COLO829 (cell line): ENCODE data around the gene N4BP2.

Experiments
- DNase-seq: peaks from one replicate; pipeline ENCODE4 v3.0.0; 2012; ENCODE audit warnings: low spot score

The N4BP2 gene

DNA sequence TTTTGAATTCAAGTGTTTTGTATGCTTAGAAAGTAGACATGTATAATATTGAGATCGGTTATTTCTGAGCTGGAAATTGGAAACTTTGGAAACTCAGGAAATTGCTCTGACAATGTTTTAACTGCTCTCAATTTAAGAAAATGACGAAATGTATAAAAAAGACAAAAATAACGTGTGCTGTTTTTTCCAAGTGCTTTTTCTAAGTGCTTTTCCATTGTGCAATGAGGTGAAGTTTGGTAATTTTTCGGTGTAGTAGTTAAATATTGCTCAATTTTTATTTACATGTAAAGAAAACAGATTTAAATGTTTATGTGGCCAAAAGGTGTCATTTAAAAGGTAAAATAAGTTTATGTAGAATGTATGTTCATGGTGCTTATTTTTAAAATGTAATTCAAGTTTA is 100.8 kb downstream of the N4BP2 start:
- DNase-seq, result no peak

DNA sequence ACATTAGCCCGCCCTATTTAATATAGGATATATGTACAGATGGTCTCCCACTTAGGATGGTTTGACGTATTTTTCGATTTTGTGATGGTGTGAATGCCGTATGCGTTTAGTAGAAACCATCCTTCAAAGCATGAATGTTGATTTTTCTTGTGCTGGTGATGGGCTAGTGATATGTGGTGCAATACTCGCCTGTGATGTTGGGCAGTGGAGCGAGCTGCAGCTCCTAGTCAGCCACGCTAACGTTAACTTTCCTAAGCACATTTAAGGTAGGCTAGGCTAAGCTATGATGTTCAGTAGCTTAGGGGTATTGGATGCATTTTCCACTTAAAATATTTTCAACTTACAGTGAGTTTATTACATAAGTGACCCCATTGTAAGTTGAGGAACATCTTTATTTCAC is 103.6 kb downstream of the N4BP2 start:
- no peak for DNase-seq

DNA sequence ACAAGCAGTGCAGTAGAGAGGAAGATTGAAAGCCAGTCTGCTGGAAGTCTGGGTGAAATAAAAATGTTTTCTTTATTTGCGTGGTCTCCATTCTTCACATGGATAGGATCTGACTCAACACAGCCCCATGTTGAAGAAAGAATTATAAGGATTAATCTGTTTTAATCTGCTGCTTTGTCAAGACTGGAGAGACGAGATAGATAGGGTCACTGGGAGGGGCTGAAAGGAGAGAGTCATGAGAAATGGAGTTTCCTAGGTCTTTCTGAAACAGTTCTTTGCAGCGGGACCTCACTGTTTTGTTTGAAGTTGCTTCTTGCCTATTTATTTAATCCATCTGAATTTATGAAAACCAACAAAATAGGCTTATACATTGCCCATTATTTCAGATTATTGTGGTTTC is 107.8 kb downstream of the N4BP2 start:
- no peak for DNase-seq

DNA sequence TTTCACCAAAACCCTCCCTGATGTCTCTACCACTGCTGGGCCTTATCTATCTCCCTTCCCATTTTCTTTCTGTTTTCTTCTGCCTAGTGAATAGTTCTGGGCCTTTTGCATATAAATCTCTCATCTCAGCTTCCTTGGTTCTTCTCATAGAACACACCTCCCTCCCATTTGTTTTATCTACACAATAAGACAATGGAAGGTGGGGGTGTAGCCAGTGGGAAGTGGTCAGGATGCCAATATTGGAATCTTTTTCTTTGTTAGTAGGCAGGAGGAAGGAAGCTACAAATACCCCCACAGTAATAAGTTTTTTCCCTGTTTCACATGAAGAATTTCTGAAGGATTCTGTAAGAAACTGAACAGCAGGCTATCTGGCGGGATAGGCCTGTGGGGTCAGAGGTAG is 109.3 kb downstream of the N4BP2 start:
- DNase-seq, result no peak

DNA sequence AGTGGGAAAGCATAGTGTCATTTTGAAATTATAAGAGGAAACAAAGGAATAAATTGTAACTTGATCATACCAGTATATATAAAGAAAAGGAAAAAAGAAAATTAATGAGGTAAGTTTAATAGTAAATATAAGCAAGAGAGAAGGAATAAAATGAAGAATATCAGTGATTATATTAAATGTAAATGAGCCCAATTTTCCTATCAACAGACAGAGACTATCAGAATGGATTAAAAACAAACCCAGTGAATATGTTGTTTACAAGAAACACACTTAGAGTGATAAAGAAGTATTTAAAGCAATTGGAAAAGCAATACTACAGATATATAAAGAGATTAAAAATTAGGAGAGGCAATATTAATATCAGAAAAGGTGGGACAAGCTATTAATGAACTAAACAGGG is 111.4 kb downstream of the N4BP2 start:
- no peak for DNase-seq

DNA sequence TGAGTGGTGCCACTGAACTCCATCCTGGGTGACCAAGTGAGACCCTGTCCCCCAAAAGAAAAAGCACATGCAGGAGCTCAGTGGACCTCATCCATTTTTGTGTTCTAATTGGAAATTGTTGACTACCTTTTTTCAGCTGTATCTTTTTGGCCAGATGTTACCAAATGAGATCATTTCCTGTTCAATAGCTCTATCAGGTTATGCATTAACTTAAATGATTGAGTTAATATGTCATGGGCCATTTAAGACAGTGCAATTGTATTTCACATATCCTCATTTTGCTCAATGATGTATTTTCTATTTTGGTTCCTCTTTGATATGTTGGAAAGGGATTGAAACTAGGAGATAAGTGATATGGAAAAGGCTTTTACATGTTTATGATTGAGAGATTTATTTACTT is 113.9 kb downstream of the N4BP2 start:
- no peak for DNase-seq

DNA sequence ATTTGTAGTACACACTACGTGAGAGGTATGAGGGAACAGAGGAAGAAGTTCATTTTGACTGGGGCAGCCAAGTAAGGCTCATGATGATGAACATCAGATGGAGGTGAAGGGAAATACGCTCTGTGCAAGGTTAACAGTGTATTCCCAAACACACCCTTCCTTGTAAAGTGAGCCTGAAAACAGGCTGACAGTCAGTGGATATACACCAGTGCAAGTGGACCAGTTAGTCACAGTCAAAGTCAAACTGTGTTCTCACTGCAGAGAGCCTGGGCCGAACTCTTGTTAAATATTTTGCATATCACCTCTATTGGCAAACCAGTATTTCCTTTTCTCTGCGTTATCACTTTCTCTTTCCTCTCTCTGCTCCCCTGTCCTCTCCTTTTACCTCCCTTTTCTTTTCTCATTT is 116.8 kb downstream of the N4BP2 start:
- no peak for DNase-seq

DNA sequence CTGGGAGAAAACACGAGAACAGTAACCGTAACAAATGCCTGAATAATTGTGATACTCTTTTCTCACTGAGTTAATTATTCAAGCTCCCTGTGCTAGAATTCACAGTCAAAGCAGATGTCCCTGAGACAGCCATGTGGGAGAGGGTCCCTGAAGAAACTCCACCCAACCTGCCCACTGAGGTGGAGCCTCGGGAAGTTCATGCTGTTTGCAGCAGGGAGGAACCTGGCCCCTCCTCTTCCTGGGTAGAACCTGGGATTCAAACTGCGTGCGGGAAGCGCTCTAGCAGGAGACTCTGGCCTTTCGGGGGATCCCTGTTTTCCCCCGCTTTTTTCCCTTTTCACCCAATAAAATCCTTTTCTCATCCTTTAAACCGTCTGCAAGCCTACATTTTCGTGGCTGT is 120.0 kb downstream of the N4BP2 start:
- no peak for DNase-seq

DNA sequence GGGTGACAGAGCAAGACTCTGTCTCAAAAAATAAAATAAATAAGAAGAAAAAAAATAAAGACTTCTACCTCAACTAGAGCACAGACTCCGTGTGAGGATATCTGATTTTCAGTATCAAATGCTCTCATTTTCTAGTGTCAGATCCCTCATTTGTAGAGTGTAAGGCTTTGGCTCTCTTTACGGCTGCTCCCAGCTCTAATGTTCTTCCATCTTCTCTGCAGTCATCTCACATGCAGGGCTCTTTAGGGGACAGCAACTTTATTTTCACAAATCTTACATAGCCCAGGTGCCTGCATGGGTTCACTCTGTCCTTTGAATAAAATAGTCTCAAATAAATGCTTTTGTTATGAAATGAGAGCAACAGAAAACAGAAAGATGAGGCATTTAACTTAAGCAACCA is 120.9 kb downstream of the N4BP2 start:
- DNase-seq, result no peak

DNA sequence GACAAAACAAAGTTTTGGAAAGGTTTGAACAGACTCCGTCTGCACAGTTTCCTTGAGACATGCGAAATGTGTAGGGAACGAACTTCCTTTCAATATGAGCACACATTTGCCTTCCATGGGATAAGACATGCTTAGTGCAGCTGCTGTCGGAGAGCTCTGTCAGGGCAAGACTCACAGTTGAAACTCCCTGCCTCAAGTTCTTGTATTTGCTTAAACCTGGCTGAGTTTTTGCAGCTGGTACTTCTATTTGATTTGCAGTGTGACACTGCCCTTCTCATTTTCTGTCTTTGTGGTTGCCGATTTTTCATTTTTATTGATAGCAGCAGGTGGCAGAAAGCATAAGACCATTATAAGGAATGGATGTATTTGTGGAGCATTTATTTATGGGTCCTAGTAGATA is 122.0 kb downstream of the N4BP2 start:
- DNase-seq, result no peak

DNA sequence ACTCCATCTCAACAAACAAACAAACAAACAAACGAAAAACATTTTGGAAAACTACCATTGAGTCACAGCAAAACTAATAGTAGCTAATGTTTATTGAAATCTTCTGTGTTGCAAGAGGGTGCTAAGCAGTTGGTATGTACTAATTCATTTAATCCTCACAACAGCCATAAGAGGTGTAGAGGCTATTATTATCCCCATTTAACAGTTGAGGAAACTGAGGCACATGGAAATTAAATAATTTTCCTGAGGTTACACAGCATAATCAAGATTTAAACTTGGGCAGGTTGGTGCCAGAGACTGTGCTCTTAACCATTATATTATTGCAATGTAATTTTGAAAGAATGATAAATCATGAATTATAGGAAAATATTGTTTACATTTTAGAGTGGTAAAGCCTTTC is 122.7 kb downstream of the N4BP2 start:
- no peak for DNase-seq

DNA sequence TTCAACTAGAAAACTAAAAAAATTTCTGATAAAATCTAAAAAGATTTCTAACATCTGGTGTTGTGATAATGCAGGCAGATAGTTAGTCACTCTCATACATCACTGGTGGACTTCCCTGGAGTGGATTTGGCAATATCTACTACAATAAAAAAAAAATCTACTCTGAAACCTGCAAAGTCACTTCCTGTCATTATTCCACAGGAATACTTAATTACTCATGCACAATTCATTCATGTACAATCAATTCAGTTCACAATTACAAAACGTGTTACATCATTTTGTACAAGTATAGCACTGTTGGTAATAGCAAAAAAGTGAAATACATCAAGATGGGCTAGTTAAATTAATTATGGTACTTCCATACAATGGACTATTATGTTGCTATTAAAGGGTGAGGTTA is 123.7 kb downstream of the N4BP2 start:
- DNase-seq, result no peak

DNA sequence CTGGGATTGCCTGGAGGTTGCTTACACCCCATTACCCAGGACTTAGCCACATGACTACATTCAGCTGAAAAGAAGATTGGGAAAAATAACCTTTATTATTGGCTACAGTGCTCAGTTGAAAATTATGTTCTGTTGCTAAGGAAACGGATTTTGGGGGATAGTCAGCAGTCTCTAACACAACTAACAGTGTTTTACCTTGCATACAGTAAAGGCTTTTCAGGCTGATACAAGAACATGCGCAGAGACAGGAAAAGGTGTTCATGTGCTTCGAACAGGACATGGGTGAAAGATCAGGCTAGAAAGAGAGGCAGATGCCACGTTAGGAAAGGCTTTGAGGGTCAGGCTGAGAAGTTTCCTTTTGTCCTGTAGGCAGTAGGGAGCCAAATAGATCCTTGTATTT is 125.4 kb downstream of the N4BP2 start:
- DNase-seq, result no peak

DNA sequence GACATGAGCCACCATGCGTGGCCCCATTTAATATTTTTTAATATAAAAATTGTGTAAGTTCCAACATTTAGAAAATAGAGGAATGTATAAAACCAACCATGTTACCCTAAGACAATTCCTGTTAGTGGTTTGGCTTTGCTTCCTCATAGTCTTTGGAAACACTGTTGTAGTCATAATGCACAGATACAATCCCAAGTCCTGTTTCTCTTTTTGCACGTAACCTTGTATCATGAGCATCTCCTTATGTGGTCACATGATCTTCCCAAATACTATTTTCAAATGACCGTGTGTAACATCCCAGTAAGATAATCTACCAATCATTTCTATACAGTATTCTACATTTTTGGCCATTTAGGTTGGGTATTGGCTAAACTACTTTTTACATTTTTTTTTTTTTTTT is 126.3 kb downstream of the N4BP2 start:
- no peak for DNase-seq

DNA sequence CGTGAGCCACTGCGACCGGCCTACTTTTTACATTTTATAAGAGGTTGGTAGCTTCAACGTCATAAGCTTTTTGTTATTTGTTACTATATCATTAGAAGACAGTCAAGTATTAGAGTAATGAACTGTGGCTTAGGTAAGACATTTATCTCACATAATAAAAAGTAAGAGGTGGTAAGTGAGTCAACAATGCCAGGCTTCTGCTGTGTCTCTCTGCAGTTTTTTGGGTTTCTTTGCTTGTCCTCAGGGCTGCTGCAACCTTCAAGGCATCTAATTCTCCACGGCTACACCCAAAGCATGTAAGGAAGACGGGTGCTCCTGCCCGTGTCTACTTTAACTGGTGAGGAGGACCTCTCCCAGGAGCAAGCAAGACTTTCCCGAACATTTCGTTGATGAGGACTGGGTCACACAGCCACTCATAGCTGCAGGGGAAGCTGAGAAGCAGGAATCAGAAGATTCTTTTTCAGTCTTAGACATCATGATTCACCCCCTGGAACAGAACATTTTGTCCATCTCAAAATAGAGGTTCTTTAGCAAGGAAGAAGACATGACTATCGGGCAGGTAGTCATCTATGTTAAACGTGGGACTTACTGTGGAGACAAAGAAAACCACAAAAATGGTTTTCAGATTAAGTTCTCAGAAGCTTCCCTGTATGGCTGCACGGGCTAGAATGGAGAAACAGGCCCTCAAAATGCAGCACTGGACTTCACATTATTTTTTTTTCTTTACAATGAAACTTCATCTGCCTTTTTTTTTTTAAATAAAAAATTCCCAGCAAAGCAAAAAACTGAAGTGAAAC is 127.2 kb downstream of the N4BP2 start:
- no peak for DNase-seq

DNA sequence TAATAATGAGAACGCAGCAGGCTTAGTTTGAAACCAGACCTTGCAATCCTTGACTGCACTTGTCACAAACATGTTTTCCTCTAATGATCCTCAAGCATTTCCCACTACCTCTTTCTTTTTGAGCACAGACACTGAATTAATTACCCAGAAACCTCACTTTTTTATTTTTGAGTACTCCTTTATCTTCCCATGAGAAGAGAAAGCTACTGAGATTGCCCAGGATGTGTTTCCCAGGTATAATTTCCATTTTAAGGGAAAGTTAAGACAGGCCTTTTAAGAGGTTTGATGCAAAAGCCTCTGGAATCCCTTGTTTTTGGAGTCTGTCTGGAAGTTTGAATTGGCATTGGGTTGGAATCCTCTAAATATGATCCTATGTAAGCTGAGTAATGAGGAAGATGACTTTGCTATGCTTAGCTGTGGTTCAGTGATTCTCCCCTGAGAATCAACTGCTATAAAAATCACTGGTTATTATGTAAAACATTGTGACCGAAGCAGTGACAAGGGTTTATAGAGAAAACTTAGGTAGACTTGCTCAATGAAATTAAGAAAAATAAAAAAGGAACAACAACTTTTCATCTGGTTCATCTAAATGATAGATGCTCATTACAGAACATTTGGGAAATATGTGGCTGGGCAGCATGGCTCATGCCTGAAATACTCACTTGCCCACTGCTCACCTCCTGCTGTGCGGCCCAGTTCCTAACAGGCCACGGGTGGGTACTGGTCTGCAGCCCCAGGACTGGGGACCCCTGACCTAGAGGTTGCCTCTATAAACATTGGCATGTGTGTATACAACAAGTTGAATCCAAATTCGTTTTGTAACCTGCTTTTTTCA is 129.4 kb downstream of the N4BP2 start:
- DNase-seq, result no peak

DNA sequence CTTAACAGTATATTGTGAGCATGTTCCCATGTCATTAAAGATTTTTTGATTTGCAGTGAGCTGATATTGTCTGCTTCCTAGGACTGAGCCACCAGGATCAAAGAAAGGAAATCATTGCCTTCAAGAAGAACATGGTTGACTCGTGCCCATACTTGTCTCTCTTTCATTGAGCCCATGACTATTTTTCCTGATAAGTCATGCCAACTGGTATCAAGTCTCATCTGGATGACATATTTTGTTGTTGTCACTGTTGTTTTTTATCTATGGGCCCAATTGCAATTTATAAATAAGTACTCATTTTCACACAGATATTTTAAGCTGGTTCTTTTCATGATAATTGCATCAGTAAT is 130.0 kb downstream of the N4BP2 start:
- DNase-seq, result no peak

DNA sequence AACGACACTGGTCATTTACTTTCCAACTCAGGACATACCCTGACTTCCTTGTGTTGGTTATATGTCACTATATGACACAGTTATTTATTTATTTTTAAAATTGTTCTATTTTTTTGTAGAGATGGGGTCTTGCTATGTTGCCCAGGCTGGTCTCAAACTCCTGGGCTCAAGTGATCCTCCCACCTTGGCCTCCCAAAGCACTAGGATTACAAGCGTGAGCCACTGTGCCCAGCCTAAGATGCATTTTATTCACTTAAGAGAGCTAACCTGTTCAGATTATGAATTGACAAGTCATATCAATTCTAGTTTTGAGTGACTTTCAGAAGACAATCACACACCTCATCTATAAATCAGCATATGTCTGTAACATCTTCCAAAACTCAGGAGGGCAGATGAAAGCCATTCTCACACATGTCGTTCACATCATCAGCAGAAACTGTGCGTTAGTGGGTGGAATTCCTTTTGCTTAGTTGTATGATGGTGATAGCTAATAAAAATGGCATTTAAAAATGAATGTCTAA is 130.8 kb downstream of the N4BP2 start:
- DNase-seq, result no peak

DNA sequence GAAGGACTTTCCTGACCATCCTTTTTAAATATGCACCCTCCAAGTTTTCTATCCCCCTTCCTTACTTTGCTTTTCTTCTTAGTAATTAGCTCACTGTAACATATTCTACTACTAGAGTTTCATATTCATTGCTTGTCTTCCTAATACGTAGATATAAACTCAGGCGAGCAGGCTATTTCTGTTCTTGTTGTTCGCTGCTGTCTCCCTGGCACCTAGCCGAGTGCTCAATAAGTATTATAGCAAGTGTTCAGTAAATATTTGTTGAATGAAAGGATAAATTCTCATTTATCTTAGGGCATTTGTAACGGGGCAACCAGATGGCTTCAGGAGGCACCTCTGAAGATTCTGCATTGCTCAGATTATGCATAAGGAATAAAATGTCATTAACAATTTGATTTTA is 133.4 kb downstream of the N4BP2 start:
- DNase-seq, result no peak

DNA sequence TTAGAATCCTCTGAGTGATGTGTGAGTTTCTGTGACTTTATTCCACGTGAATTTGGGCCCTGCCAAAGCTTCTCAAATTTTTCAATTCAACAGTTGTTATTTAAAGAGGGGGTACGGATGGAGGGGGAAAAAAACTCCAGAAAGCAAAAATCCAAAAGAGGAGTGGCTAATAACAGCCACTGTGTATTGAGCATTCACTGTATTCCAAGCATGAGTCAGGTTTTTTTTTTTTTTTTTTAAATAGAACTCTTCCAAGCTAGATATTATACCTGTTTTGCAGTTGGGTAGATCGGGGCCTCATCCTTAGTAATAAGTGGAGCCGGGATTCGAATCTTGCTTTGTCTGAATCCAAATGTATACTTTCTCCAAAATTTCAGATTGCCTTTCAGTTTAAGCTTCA is 133.8 kb downstream of the N4BP2 start:
- no peak for DNase-seq

DNA sequence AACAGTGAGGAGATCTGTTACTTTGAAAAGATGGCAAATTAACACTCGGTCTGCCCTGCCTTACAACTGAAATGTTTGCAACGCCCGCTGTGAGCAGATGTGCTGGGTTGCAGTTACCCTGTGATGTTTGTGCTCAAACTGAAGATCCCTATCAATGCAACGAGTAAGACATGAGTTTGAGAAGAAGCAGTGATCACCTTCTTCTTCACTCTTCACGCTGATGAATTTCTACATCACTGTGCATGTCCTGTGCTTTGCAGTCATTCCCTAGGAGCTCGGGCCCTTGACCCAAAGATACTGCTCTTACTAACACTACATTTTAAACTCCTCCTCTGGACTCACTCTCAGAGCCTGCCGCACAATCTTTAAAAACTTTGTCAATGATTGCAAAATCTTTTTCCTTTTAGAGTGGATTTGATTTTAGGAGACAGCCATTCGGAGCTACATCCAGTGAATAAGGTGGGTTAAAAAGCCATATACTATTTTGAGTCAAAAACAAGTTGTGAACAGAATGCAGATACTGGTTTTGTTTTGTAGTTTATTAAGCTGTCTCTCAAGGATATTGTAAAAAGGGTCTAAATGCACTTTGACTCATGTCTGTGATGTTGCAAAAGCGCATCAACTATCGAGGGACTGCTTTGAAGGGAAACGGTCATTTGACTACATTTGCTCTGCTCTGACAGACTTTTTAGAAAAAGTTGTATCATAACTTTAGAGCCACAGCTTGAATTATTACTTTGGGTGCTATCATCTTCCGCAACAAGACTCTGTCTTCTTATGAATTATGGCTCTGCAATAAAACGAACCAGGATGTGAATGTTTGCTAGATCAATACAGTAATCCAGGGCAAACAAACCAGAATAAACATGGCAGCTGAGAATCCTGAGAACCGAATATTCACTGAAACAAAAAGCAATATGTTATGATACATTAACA is 134.5 kb downstream of the N4BP2 start:
- DNase-seq, result no peak
